Astrocyte (in vitro differentiated cells and primary cell): ENCODE measurements around the gene PARN.
"Not testable (repeated sequence)": the region's sequence is repeated elsewhere in the genome, so short reads cannot be mapped to it uniquely, and the experiment has no call there.

Experiments used
- EZH2 ChIP-seq: IDR thresholded peaks from 2 replicates; pipeline ENCODE4 v1.6.1; 2012; ENCODE audit warnings: mild to moderate bottlenecking, low read length, inconsistent platforms; ENCODE audit not compliant: insufficient read depth
- TF ChIP-seq, protein P1 (sequence below): IDR thresholded peaks from 2 replicates; pipeline ENCODE4 v1.5.1; 2011; ENCODE audit warnings: low read depth, mild to moderate bottlenecking, inconsistent platforms, low read length, moderate library complexity; ENCODE audit not compliant: insufficient read depth

DNA sequence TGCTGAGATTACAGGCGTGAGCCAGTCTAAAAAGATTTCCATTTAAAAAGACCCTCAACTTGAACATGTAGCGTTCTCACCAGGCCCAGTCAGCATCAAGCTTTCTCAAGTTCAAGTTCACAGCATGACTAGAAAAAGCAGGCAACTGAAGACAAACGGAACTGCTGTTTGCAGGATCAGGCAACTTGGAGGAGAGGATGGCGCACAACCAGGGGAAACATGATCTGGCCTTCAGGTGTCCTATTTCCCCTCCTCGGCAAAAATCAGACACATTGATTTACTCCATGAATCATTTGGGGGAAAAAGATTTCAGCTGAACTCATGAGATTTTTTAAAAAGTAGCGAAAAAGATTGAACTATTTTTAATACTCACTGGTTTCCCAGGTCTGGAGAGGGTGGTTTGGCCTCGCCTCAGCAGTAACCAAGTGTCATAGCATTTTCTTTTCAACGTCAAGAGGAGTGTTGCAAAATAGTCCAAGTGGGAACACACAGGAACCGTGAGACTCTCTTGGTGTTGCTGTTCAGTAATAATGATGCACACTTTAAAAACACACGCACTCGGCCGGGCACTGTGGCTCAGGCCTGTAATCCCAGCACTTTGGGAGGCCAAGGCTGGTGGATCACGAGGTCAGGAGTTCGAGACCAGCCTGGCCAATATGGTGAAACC, 201.0 kb downstream of the PARN start:
- TF ChIP-seq, protein P1, sequence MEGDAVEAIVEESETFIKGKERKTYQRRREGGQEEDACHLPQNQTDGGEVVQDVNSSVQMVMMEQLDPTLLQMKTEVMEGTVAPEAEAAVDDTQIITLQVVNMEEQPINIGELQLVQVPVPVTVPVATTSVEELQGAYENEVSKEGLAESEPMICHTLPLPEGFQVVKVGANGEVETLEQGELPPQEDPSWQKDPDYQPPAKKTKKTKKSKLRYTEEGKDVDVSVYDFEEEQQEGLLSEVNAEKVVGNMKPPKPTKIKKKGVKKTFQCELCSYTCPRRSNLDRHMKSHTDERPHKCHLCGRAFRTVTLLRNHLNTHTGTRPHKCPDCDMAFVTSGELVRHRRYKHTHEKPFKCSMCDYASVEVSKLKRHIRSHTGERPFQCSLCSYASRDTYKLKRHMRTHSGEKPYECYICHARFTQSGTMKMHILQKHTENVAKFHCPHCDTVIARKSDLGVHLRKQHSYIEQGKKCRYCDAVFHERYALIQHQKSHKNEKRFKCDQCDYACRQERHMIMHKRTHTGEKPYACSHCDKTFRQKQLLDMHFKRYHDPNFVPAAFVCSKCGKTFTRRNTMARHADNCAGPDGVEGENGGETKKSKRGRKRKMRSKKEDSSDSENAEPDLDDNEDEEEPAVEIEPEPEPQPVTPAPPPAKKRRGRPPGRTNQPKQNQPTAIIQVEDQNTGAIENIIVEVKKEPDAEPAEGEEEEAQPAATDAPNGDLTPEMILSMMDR, result not testable (repeated sequence)
- TF ChIP-seq EZH2, result not testable (repeated sequence)
